ENCODE data around the gene CXXC1. TPM values are rescaled to one million over a fixed set of nuclear protein-coding genes. Genes with fewer than 3 reads are reported as not detected.
"Not testable (repeated sequence)": the region's sequence is repeated elsewhere in the genome, so short reads cannot be mapped to it uniquely, and the experiment has no call there.

Gene CXXC1
- total and polyA plus RNA-seq, 4 donors, result 39.2 to 77.5 (median 70.4) TPM

DNA sequence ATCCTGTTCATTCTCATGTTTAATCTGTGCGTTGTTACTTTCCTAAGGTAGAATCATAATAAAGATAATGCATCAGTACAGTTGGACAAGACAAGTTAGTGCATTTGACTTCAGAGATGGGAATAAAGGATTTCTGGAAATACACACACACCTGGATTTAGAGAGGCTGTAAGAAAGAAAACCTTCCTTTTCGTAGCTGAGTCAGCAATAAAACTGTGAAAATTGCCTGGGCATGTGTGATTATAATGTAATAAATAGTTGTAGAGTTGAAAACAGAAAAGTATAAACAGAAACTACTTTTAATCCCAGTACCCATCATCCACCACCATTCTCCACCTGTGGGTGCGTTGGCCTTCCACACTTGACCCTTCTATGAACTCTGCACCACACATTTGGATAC lies 36.6 kb downstream of the CXXC1 start:
- H3K27me3 ChIP-seq (ENCODE audit: control insufficient read depth in 3 of 3, insufficient read depth in 3 of 3, low read length in 2 of 3), result no peaks in the 10 kb centered on the region
- ATAC-seq (ENCODE audit: insufficient read depth, low FRiP score), result no peak
- H3K27ac ChIP-seq (ENCODE audit: low read depth in 1 of 2, low read length in 1 of 2), result no peak overlapping the region
- 70 to 87% methylated on average over 3 of the region's 3 CpGs for WGBS, 2 donors
- no peak overlapping the region for H3K9ac ChIP-seq (ENCODE audit: insufficient read depth in 1 of 2, low read length in 2 of 2)
- no peaks in the 10 kb centered on the region for H3K4me1 ChIP-seq (ENCODE audit: control insufficient read depth in 5 of 5, insufficient read depth in 5 of 5, low read length in 5 of 5)
- DNase-seq, result no peak
- TF ChIP-seq, protein P1, sequence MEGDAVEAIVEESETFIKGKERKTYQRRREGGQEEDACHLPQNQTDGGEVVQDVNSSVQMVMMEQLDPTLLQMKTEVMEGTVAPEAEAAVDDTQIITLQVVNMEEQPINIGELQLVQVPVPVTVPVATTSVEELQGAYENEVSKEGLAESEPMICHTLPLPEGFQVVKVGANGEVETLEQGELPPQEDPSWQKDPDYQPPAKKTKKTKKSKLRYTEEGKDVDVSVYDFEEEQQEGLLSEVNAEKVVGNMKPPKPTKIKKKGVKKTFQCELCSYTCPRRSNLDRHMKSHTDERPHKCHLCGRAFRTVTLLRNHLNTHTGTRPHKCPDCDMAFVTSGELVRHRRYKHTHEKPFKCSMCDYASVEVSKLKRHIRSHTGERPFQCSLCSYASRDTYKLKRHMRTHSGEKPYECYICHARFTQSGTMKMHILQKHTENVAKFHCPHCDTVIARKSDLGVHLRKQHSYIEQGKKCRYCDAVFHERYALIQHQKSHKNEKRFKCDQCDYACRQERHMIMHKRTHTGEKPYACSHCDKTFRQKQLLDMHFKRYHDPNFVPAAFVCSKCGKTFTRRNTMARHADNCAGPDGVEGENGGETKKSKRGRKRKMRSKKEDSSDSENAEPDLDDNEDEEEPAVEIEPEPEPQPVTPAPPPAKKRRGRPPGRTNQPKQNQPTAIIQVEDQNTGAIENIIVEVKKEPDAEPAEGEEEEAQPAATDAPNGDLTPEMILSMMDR (IDR thresholded peaks at IDR 0.05; ENCODE audit: control extremely low read depth, extremely low read depth), result no peak
- H3K36me3 ChIP-seq (ENCODE audit: control insufficient read depth in 4 of 4, insufficient read depth in 4 of 4, low read length in 4 of 4), result no peaks in the 10 kb centered on the region
- no peak overlapping the region for H3K4me3 ChIP-seq
- H3K9me3 ChIP-seq (ENCODE audit: control insufficient read depth in 4 of 4, insufficient read depth in 3 of 4, low read length in 3 of 4), result no peaks in the 10 kb centered on the region

DNA sequence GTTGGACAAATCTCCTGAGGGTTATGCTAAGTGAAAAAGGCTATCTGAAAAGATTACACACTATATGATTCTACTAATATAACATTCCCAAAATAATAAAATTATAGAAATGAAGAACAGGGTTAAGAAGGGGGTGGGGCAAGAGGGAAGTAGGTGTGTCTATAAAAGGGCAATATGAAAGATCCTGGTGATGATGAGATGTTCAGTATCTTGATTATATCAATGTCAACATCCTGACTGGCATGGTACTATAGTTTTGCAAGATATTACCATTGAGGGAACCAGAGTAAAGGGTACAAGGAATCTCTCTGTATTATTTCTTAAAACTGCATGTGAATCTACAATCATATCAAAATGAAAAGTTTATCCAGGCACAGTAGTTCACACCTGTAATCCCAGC lies 37.9 kb downstream of the CXXC1 start:
- no peak overlapping the region for H3K27ac ChIP-seq (ENCODE audit: low read depth in 1 of 2, low read length in 1 of 2)
- H3K4me1 ChIP-seq (ENCODE audit: control insufficient read depth in 5 of 5, insufficient read depth in 5 of 5, low read length in 5 of 5), result no peaks in the 10 kb centered on the region
- DNase-seq (no peak), ATAC-seq (ENCODE audit: insufficient read depth, low FRiP score) (no peak)
- no peaks in the 10 kb centered on the region for H3K9me3 ChIP-seq (ENCODE audit: control insufficient read depth in 4 of 4, insufficient read depth in 3 of 4, low read length in 3 of 4)
- H3K27me3 ChIP-seq (ENCODE audit: control insufficient read depth in 3 of 3, insufficient read depth in 3 of 3, low read length in 2 of 3), result no peaks in the 10 kb centered on the region
- TF ChIP-seq, protein P1 (IDR thresholded peaks at IDR 0.05; ENCODE audit: control extremely low read depth, extremely low read depth), result no peak
- H3K9ac ChIP-seq (ENCODE audit: insufficient read depth in 1 of 2, low read length in 2 of 2), result no peak overlapping the region
- no peak overlapping the region for H3K4me3 ChIP-seq
- no peaks in the 10 kb centered on the region for H3K36me3 ChIP-seq (ENCODE audit: control insufficient read depth in 4 of 4, insufficient read depth in 4 of 4, low read length in 4 of 4)

DNA sequence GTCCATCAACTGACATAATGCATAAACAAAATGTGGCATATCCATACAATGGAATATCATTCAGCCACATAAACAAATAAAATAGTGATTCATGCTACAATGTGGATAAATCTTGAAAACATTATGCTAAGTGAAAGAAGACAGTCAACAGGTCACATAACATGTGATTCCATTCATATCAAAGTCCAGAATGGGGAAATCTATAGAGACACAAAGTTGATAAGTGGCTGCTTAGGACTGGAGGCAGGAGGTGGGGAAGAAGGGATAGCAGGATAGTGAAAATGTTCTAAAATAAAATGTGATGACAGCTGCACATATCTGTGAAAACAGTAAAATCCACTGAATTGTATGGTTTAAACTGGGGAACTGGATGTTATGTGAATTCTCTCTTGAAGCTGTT lies 39.9 kb downstream of the CXXC1 start:
- no peaks in the 10 kb centered on the region for H3K9me3 ChIP-seq (ENCODE audit: control insufficient read depth in 4 of 4, insufficient read depth in 3 of 4, low read length in 3 of 4)
- TF ChIP-seq, protein P1 (IDR thresholded peaks at IDR 0.05; ENCODE audit: control extremely low read depth, extremely low read depth), result no peak
- DNase-seq, result no peak
- H3K27ac ChIP-seq (ENCODE audit: low read depth in 1 of 2, low read length in 1 of 2), result no peak overlapping the region
- no peaks in the 10 kb centered on the region for H3K27me3 ChIP-seq (ENCODE audit: control insufficient read depth in 3 of 3, insufficient read depth in 3 of 3, low read length in 2 of 3)
- no peak overlapping the region for H3K4me3 ChIP-seq
- no peaks in the 10 kb centered on the region for H3K4me1 ChIP-seq (ENCODE audit: control insufficient read depth in 5 of 5, insufficient read depth in 5 of 5, low read length in 5 of 5)
- no peaks in the 10 kb centered on the region for H3K36me3 ChIP-seq (ENCODE audit: control insufficient read depth in 4 of 4, insufficient read depth in 4 of 4, low read length in 4 of 4)
- H3K9ac ChIP-seq (ENCODE audit: insufficient read depth in 1 of 2, low read length in 2 of 2), result no peak overlapping the region
- ATAC-seq (ENCODE audit: insufficient read depth, low FRiP score), result no peak

DNA sequence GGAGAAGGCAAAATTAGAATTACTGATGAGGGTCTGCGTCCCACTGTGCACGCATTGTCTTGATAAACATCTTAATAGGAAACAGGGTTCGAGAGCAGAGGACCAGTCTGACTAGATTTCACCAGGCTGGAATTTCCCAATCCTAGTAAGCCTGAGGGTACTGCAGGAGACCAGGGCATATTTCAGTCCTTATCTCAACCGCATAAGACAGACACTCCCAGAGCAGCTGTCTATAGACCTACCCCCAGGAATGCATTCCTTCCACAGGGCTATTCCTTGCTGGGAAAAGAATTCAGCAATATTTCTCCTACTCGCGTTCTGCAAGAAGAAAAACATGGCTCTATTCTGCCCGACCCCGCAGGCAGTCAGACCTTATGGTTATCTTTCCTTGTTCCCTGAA lies 45.7 kb downstream of the CXXC1 start:
- H3K4me3 ChIP-seq; ATAC-seq (ENCODE audit: insufficient read depth, low FRiP score); H3K27ac ChIP-seq (ENCODE audit: low read depth in 1 of 2, low read length in 1 of 2); H3K36me3 ChIP-seq (ENCODE audit: control insufficient read depth in 4 of 4, insufficient read depth in 4 of 4, low read length in 4 of 4); H3K4me1 ChIP-seq (ENCODE audit: control insufficient read depth in 5 of 5, insufficient read depth in 5 of 5, low read length in 5 of 5); H3K9ac ChIP-seq (ENCODE audit: insufficient read depth in 1 of 2, low read length in 2 of 2); H3K27me3 ChIP-seq (ENCODE audit: control insufficient read depth in 3 of 3, insufficient read depth in 3 of 3, low read length in 2 of 3); H3K9me3 ChIP-seq (ENCODE audit: control insufficient read depth in 4 of 4, insufficient read depth in 3 of 4, low read length in 3 of 4); DNase-seq: not testable (repeated sequence)
- WGBS, 2 donors, result 92 to 93% methylated on average over 8 of the region's 8 CpGs
